Upper lobe of left lung (tissue), 6 donors: ENCODE measurements around the gene LDAF1. TPM values are rescaled to one million over a fixed set of nuclear protein-coding genes. Genes with fewer than 3 reads are reported as not detected.
"Not testable (repeated sequence)": the region's sequence is repeated elsewhere in the genome, so short reads cannot be mapped to it uniquely, and the experiment has no call there.

Experiments used
- ATAC-seq, 2 donors: fragments of 200-7000 bp; cut with Tn5 transposase; one replicate each; pipeline ENCODE4 v1.9.1; 2022; ENCODE audit warnings: mild to moderate bottlenecking in 2 of 2, moderate library complexity in 2 of 2; ENCODE audit not compliant: low FRiP score in 2 of 2
- DNase-seq, 2 donors: peaks; one replicate each; pipeline ENCODE4 v3.0.0-alpha.2; 2019 to 2020
- H3K27ac ChIP-seq, 4 donors: fragments of 200-600 bp; sonication (generic); one replicate each; pipeline ENCODE4 v1.5.1; 2016 to 2019
- H3K27me3 ChIP-seq, 4 donors: fragments of 200-600 bp; sonication (generic); one replicate each; pipeline ENCODE4 v1.5.1; 2017 to 2019
- H3K36me3 ChIP-seq, 4 donors: fragments of 200-600 bp; sonication (generic); one replicate each; pipeline ENCODE4 v1.5.1; 2016 to 2019
- H3K4me1 ChIP-seq, 4 donors: fragments of 200-600 bp; sonication (generic); one replicate each; pipeline ENCODE4 v1.5.1; 2018 to 2019
- H3K4me3 ChIP-seq, 4 donors: fragments of 200-600 bp; sonication (generic); one replicate each; pipeline ENCODE4 v1.5.1; 2017 to 2019; ENCODE audit warnings: mild to moderate bottlenecking in 2 of 4, moderate library complexity in 1 of 4
- H3K9me3 ChIP-seq, 4 donors: fragments of 200-600 bp; sonication (generic); one replicate each; pipeline ENCODE4 v1.5.1; 2018 to 2019
- CTCF ChIP-seq, 6 experiments: fragments of 450-650 bp in 4 of 6; fragments of 200-600 bp in 2 of 6; sonication (generic) in 2 of 6; IDR thresholded peaks; one replicate each; pipeline ENCODE4 v1.5.1; 2016 to 2019; ENCODE audit warnings: antibody characterized with exemption in 6 of 6
- EP300 ChIP-seq, 4 donors: sonication (generic); formaldehyde crosslinking; IDR thresholded peaks; one replicate each; pipeline ENCODE4 v1.5.1; 2017; ENCODE audit warnings: antibody characterized with exemption in 4 of 4, control low read depth in 2 of 4
- POLR2A ChIP-seq, 4 donors: fragments of 450-650 bp; IDR thresholded peaks; one replicate each; pipeline ENCODE4 v1.5.1; 2016 to 2017; ENCODE audit warnings: antibody characterized with exemption in 4 of 4, mild to moderate bottlenecking in 2 of 4
- POLR2AphosphoS5 ChIP-seq, 2 donors: sonication (generic); formaldehyde crosslinking; IDR thresholded peaks; one replicate each; pipeline ENCODE4 v1.5.1; 2017; ENCODE audit warnings: antibody characterized with exemption in 2 of 2
- WGBS, 2 donors: methylation state at CpG; one replicate each; pipeline ENCODE4 v1.1.5; 2017 to 2018; 5-methylcytosine and 5-hydroxymethylcytosine counted together
- total RNA-seq, 6 donors: library from RNA; depleted of rRNA in 4 of 6; stranded (reverse); fragments of >200 nt in 4 of 6; gene quantifications; one replicate each; pipeline versions ENCODE4 v1.1.0 to v1.2.1, GENCODE V29; 2016 to 2021
- donor health status: DM: no; HTN: no; CAD: no; lungs with moderate emphysema.
- donor health status: DM: no; HTN: yes; CAD: no; lungs with severe emphysema.

Gene LDAF1
- total RNA-seq, 6 donors from 2014 or later: 16.8 to 52.7 (median 39.1) TPM

GRCh38 chr16:21167360-21167759, 8.9 kb downstream of the LDAF1 start:
- H3K27ac ChIP-seq: no peak overlapping the region
- no peak overlapping the region for H3K4me3 ChIP-seq
- no peaks in the 10 kb centered on the region for H3K27me3 ChIP-seq
- peaks cover 22 to 70% (median 46%) of the 10 kb centered on the region in 4 donors for H3K36me3 ChIP-seq
- H3K4me1 ChIP-seq: peaks cover 0 to 10% (median 4%) of the 10 kb centered on the region in 4 donors
- TF ChIP-seq EP300 (IDR thresholded peaks at IDR 0.05) (no peak), POLR2AphosphoS5 (IDR thresholded peaks at IDR 0.05) (no peak), CTCF (IDR thresholded peaks at IDR 0.05) (no peak), POLR2A (IDR thresholded peaks at IDR 0.05) (no peak)
- 95 to 96% methylated on average over 9 of the region's 9 CpGs for WGBS, 2 donors
- H3K9me3 ChIP-seq: no peaks in the 10 kb centered on the region
- DNase-seq: no peak
- no peak for ATAC-seq

- no peaks in the 10 kb centered on the region for H3K9me3 ChIP-seq
- 95 to 96% methylated on average over 12 of the region's 12 CpGs for WGBS, 2 donors
- TF ChIP-seq POLR2AphosphoS5 (IDR thresholded peaks at IDR 0.05) (no peak), CTCF (IDR thresholded peaks at IDR 0.05) (no peak), POLR2A (IDR thresholded peaks at IDR 0.05) (no peak), EP300 (IDR thresholded peaks at IDR 0.05) (no peak)
- no peak for DNase-seq
- no peaks in the 10 kb centered on the region for H3K27me3 ChIP-seq
- no peak overlapping the region for H3K27ac ChIP-seq
- peaks cover 0 to 3% (median 0%) of the 10 kb centered on the region in 4 donors for H3K4me1 ChIP-seq
- peaks cover 21 to 74% (median 49%) of the 10 kb centered on the region in 4 donors for H3K36me3 ChIP-seq
- ATAC-seq: no peak
- H3K4me3 ChIP-seq: no peak overlapping the region
These were observed 9.6 kb downstream of the LDAF1 start for GRCh38 chr16:21167929-21168602.

- TF ChIP-seq POLR2A (IDR thresholded peaks at IDR 0.05) (no peak), CTCF (IDR thresholded peaks at IDR 0.05) (no peak), EP300 (IDR thresholded peaks at IDR 0.05) (no peak), POLR2AphosphoS5 (IDR thresholded peaks at IDR 0.05) (no peak)
- WGBS, 2 donors: 90 to 91% methylated on average over 5 of the region's 5 CpGs
- no peaks in the 10 kb centered on the region for H3K4me1 ChIP-seq
- H3K36me3 ChIP-seq: peaks cover 20 to 74% (median 56%) of the 10 kb centered on the region in 4 donors
- no peak overlapping the region for H3K27ac ChIP-seq
- DNase-seq (no peak), ATAC-seq (peak in 1 of 2 donors; percentile 54)
- H3K4me3 ChIP-seq: no peak overlapping the region
- H3K27me3 ChIP-seq: no peaks in the 10 kb centered on the region
- H3K9me3 ChIP-seq: no peaks in the 10 kb centered on the region
These were observed 10.9 kb downstream of the LDAF1 start for GRCh38 chr16:21169249-21169981.

- peaks cover 16 to 68% (median 57%) of the 10 kb centered on the region in 4 donors for H3K36me3 ChIP-seq
- H3K9me3 ChIP-seq, H3K27me3 ChIP-seq, H3K4me1 ChIP-seq, H3K4me3 ChIP-seq, DNase-seq, H3K27ac ChIP-seq, ATAC-seq: not testable (repeated sequence)
- WGBS, 2 donors: 96 to 99% methylated on average over 8 of the region's 8 CpGs
These were observed 11.6 kb downstream of the LDAF1 start for GRCh38 chr16:21170116-21170515.

- no peak for ATAC-seq
- Histone ChIP-seq H3K4me1 (no peaks in the 10 kb centered on the region), H3K4me3 (no peak overlapping the region), H3K27ac (no peak overlapping the region), H3K9me3 (no peaks in the 10 kb centered on the region), H3K27me3 (no peaks in the 10 kb centered on the region), H3K36me3 (peaks cover 13 to 68% (median 43%) of the 10 kb centered on the region in 4 donors)
- no peak for TF ChIP-seq POLR2A (IDR thresholded peaks at IDR 0.05)
- 93 to 97% methylated on average over 3 of the region's 3 CpGs for WGBS, 2 donors
- no peak for DNase-seq
These were observed 14.2 kb downstream of the LDAF1 start for GRCh38 chr16:21172650-21173049.
